Stimulated activated effector memory CD8-positive, alpha-beta T cell treated with anti-CD3 and anti-CD28 coated beads, Interleukin-12 subunit alpha, Interleukin-12 subunit beta, amount 100 ng/mL, for 72 hours (primary cell): ENCODE measurements around the gene HOOK1.

Source experiments
- ATAC-seq: fragments of 150-1000 bp; cut with Tn5 transposase; 2 replicates; pipeline ENCODE4 v1.10.0; 2021
- DNase-seq, 2 donors: peaks; one replicate each; pipeline ENCODE4 v3.0.0; 2021 to 2022; ENCODE audit warnings: low spot score in 2 of 2
- H3K27ac Mint-ChIP-seq: one replicate; pipeline ENCODE4 v1.8.0; 2022; ENCODE audit warnings: mild to moderate bottlenecking, mixed read lengths
- H3K36me3 Mint-ChIP-seq: one replicate; pipeline ENCODE4 v1.8.0; 2022; ENCODE audit warnings: mild to moderate bottlenecking, mixed read lengths
- H3K4me1 Mint-ChIP-seq: one replicate; pipeline ENCODE4 v1.8.0; 2022; ENCODE audit warnings: mixed read lengths
- H3K4me3 Mint-ChIP-seq: one replicate; pipeline ENCODE4 v1.8.0; 2022; ENCODE audit warnings: mild to moderate bottlenecking, mixed read lengths
- H3K9me3 Mint-ChIP-seq: one replicate; pipeline ENCODE4 v1.8.0; 2022; ENCODE audit warnings: mixed read lengths

Gene HOOK1

GRCh38 chr1:59814901-59815825, at the start of gene HOOK1:
Gene HOOK1, plus strand, starts transcription at chr1:59814949. Its CDS starts 169 bp downstream, at chr1:59815118.
- peak; percentile 64 for ATAC-seq
- Mint-ChIP-seq H3K4me3 (no peak within 1 kb of the TSS), H3K9me3 (no peaks in the 10 kb centered on the region), H3K36me3 (no peaks in the 10 kb centered on the region), H3K27ac (peak within 1 kb of the TSS; percentile 85), H3K4me1 (peaks cover 6% of the 10 kb centered on the region)
- DNase-seq: peak in 1 of 2 donors; percentile 74

- no peaks in the 10 kb centered on the region for H3K4me1 Mint-ChIP-seq
- no peaks in the 10 kb centered on the region for H3K36me3 Mint-ChIP-seq
- H3K4me3 Mint-ChIP-seq: no peak overlapping the region
- H3K9me3 Mint-ChIP-seq: no peaks in the 10 kb centered on the region
- ATAC-seq: no peak
- no peak for DNase-seq
- H3K27ac Mint-ChIP-seq: no peak overlapping the region
These were observed 49.6 kb upstream of the HOOK1 start for GRCh38 chr1:59765011-59765730.

GRCh38 chr1:59766227-59766855, 48.4 kb upstream of the HOOK1 start:
- H3K36me3 Mint-ChIP-seq: no peaks in the 10 kb centered on the region
- H3K27ac Mint-ChIP-seq: no peak overlapping the region
- no peaks in the 10 kb centered on the region for H3K9me3 Mint-ChIP-seq
- no peak for DNase-seq
- no peak overlapping the region for H3K4me3 Mint-ChIP-seq
- ATAC-seq: no peak
- no peaks in the 10 kb centered on the region for H3K4me1 Mint-ChIP-seq

- Mint-ChIP-seq H3K36me3 (no peaks in the 10 kb centered on the region), H3K4me3 (no peak overlapping the region), H3K9me3 (no peaks in the 10 kb centered on the region), H3K27ac (no peak overlapping the region), H3K4me1 (no peaks in the 10 kb centered on the region)
- DNase-seq (no peak), ATAC-seq (no peak)
These were observed 47.6 kb upstream of the HOOK1 start for GRCh38 chr1:59767119-59767518.

- Mint-ChIP-seq H3K36me3 (no peaks in the 10 kb centered on the region), H3K9me3 (no peaks in the 10 kb centered on the region), H3K4me1 (no peaks in the 10 kb centered on the region), H3K4me3 (no peak overlapping the region), H3K27ac (no peak overlapping the region)
- no peak for DNase-seq
- ATAC-seq: no peak
These were observed 45.7 kb upstream of the HOOK1 start for GRCh38 chr1:59768792-59769735.

GRCh38 chr1:59769736-59770095, 45.0 kb upstream of the HOOK1 start:
- Mint-ChIP-seq H3K27ac (no peak overlapping the region), H3K4me3 (no peak overlapping the region), H3K36me3 (no peaks in the 10 kb centered on the region), H3K4me1 (no peaks in the 10 kb centered on the region), H3K9me3 (no peaks in the 10 kb centered on the region)
- ATAC-seq: no peak
- no peak for DNase-seq

GRCh38 chr1:59771361-59771760, 43.4 kb upstream of the HOOK1 start:
- Mint-ChIP-seq H3K4me1 (no peaks in the 10 kb centered on the region), H3K36me3 (no peaks in the 10 kb centered on the region), H3K4me3 (no peak overlapping the region), H3K9me3 (no peaks in the 10 kb centered on the region), H3K27ac (no peak overlapping the region)
- ATAC-seq: no peak
- no peak for DNase-seq

GRCh38 chr1:59775480-59775879, 39.3 kb upstream of the HOOK1 start:
- H3K36me3 Mint-ChIP-seq: no peaks in the 10 kb centered on the region
- H3K4me3 Mint-ChIP-seq: no peak overlapping the region
- ATAC-seq (no peak), DNase-seq (no peak)
- H3K27ac Mint-ChIP-seq: no peak overlapping the region
- H3K4me1 Mint-ChIP-seq: no peaks in the 10 kb centered on the region
- H3K9me3 Mint-ChIP-seq: no peaks in the 10 kb centered on the region

- Mint-ChIP-seq H3K27ac (no peak overlapping the region), H3K9me3 (no peaks in the 10 kb centered on the region)
These were observed 37.5 kb upstream of the HOOK1 start for GRCh38 chr1:59776960-59777852.

GRCh38 chr1:59779949-59780348, 34.8 kb upstream of the HOOK1 start:
- Mint-ChIP-seq H3K4me3 (no peak overlapping the region), H3K36me3 (no peaks in the 10 kb centered on the region), H3K9me3 (no peaks in the 10 kb centered on the region), H3K27ac (no peak overlapping the region), H3K4me1 (no peaks in the 10 kb centered on the region)
- DNase-seq: no peak
- ATAC-seq: no peak

More at GRCh38 chr1:59776960-59777852, 37.5 kb upstream of the HOOK1 start:
- no peaks in the 10 kb centered on the region for H3K4me1 Mint-ChIP-seq
- DNase-seq (no peak), ATAC-seq (no peak)
- no peaks in the 10 kb centered on the region for H3K36me3 Mint-ChIP-seq
- H3K4me3 Mint-ChIP-seq: no peak overlapping the region

- Mint-ChIP-seq H3K36me3 (no peaks in the 10 kb centered on the region), H3K4me1 (no peaks in the 10 kb centered on the region), H3K27ac (no peak overlapping the region), H3K4me3 (no peak overlapping the region), H3K9me3 (peaks cover 24% of the 10 kb centered on the region)
- no peak for DNase-seq
- no peak for ATAC-seq
These were observed 25.9 kb upstream of the HOOK1 start for GRCh38 chr1:59788825-59789224.

- Mint-ChIP-seq H3K4me3 (no peak overlapping the region), H3K27ac (no peak overlapping the region), H3K4me1 (no peaks in the 10 kb centered on the region), H3K36me3 (no peaks in the 10 kb centered on the region), H3K9me3 (peaks cover under 1% of the 10 kb centered on the region)
- DNase-seq (no peak), ATAC-seq (no peak)
These were observed 16.1 kb upstream of the HOOK1 start for GRCh38 chr1:59798600-59798999.

- Mint-ChIP-seq H3K9me3 (no peaks in the 10 kb centered on the region), H3K27ac (no peak overlapping the region), H3K4me3 (no peak overlapping the region), H3K4me1 (no peaks in the 10 kb centered on the region), H3K36me3 (no peaks in the 10 kb centered on the region)
- DNase-seq: no peak
- ATAC-seq: no peak
These were observed 11.2 kb upstream of the HOOK1 start for GRCh38 chr1:59803458-59804038.

- no peak for DNase-seq
- no peaks in the 10 kb centered on the region for H3K9me3 Mint-ChIP-seq
- H3K27ac Mint-ChIP-seq: no peak overlapping the region
- no peaks in the 10 kb centered on the region for H3K36me3 Mint-ChIP-seq
- no peaks in the 10 kb centered on the region for H3K4me1 Mint-ChIP-seq
- no peak for ATAC-seq
- H3K4me3 Mint-ChIP-seq: no peak overlapping the region
These were observed 10.4 kb upstream of the HOOK1 start for GRCh38 chr1:59804301-59804700.
